GM18951 (cell line): ENCODE data around the gene RNF135.
"Not testable (repeated sequence)": the region's sequence is repeated elsewhere in the genome, so short reads cannot be mapped to it uniquely, and the experiment has no call there.

ENCODE experiments used
- POLR2A ChIP-seq: IDR thresholded peaks from 4 replicates; pipeline ENCODE4 v1.6.1; 2011; ENCODE audit warnings: mild to moderate bottlenecking; ENCODE audit not compliant: insufficient read length, insufficient read depth; ENCODE audit errors: extremely low read depth
- in situ Hi-C: fragments of 300-500 bp; cut with MboI; formaldehyde crosslinking; loops from one replicate; pipeline ENCODE4 v1.12.0; 2022; ENCODE audit warnings: low sequenced_read_pairs, mixed read lengths, inconsistent platforms; ENCODE audit not compliant: unreplicated experiment

Gene RNF135

DNA sequence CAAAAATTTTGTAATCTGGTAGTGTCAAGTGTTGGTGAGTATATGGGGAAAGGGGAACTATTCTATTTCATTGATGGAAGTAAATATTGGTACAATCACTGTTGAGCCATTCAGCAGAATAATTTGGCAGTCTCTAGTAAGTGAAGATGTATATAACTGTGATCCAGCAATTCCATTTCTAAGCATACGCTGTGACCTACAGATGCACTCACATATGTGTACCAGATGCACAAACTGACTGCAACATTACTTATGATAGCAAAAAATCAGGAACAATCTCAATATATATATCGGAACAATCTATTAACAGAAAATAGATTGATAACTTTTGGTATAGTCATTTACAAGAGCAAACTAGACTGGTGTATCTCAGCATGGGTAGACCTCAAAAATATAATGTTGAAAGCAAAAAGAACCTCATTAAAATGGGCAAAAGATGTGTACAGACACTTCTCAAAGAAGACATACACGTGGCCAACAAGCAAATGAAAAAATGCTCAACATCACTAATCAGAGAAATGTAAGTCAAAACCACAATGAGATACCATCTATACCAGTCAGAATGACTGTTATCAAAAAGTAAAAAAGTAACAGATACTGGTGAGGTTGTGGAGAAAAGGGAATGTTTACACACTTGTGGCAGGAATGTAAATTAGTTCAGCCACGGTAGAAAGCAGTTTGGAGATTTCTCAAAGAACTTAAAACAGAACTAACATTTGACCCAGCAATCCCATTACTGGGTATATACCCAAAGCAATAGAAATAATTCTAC lies 28.3 kb upstream of the RNF135 start:
- in situ Hi-C loops: no loop called here
- TF ChIP-seq POLR2A: no peak

DNA sequence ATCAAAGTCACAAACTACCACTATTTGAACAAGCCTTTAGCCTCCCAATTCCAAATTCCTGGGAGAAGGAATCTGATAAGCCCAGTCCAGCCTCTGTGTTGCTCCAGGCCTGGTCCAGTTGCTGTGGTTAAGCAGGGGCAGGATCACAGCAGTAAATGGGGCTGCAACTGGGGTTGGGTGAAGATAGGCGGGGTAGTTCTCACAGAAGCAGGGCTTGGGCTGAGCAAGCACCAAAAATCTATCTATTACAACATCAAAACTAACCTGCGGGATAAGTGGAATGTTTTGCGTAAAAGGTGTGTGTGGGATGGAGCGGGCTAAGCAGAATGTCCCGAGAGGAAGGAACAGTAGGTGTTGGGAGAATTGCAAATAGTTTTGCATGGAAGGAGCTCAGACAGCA lies 23.0 kb upstream of the RNF135 start:
- no peak for TF ChIP-seq POLR2A
- in situ Hi-C loops: no loop called here

DNA sequence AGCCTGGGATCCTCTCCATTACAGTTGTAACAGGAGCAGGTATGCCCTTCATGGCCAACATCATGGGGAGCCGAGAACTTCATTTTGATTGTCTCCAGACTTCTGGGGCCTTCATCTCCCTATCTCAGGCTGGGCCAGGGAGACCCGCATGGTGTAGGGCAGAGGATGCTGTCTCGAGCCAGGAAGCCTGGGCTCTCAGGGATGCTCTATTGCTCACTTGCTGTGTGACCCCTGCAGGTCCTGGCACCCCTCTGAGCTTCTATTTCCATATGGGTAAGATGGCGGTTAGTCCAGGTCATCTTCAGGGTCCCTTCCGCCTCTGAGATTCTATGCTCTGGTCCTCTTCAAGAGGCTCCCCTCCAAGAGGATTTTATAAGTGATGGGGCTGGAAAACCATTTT lies 20.6 kb upstream of the RNF135 start:
- in situ Hi-C loops: no loop called here
- TF ChIP-seq POLR2A: no peak

DNA sequence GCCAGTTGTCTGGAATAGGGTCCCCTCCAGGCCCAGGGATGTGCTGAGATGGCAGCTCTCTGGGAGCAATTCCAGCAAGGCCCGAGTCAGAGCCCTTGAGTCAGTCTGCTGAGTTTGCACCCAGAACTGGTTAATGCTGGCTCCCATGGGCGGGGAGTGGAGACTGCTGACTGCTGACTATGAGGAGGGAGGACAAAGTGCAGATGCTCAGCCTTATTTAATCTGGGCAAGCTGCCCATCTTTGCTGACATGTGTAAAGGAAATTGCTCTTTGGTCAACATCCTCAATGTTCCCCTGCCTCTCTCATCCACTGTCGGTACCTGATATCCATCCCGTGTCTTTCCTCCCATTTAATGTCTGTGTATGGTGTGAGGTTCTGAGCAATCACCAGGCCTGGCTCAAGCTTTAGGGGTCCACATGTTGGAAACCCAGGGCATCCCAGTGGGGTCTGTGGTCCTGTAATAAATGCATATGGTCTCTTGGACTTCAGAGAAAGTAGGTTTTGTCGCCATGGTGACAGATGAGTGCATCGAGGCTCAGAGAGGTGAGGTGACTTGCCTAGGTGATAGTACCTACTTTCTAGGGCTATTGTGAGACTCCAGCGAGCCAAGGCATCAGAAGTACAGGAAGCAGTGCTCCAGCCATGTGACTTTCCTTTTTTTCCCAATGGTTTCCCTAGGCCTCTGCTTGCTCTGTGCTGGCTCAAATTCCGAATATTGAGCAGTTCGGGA lies 20.0 kb upstream of the RNF135 start:
- no peak for TF ChIP-seq POLR2A
- in situ Hi-C loops: no loop called here

DNA sequence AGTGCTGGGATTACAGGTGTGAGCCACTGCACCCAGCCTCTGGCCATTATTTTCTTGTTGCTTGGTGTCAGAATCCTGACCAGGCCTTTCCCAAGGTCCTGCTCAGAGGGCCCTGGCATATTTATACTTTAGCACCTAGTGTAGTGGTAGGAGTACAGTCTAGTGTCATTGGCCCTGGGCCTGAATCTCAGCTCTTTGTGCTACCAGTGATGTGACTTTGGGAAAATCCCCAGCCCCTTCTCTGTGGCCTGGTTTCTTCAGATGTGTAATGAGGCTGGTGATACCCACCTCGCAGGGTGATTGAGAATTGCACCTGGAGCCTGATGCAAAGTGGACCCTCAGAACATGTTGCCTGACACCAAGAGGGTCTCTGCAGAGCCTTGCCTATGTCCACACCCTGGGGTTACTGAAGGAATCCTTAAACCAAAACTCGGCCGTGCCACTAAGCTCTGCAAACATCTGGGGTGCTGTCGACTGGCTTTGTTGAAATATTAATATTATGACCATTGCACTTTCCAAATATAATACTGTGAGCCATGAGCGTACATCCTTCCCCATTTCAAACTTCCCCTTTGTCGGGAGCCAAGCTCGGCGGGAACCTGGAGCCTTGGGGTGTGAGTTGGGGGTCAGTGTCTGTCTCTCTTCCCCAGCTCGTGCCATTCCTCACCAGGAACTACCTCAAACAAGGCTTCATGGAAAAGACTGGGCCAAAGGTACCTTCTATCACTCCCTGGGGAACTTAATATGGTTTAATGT lies 18.0 kb upstream of the RNF135 start:
- no peak for TF ChIP-seq POLR2A
- in situ Hi-C loops: no loop called here

DNA sequence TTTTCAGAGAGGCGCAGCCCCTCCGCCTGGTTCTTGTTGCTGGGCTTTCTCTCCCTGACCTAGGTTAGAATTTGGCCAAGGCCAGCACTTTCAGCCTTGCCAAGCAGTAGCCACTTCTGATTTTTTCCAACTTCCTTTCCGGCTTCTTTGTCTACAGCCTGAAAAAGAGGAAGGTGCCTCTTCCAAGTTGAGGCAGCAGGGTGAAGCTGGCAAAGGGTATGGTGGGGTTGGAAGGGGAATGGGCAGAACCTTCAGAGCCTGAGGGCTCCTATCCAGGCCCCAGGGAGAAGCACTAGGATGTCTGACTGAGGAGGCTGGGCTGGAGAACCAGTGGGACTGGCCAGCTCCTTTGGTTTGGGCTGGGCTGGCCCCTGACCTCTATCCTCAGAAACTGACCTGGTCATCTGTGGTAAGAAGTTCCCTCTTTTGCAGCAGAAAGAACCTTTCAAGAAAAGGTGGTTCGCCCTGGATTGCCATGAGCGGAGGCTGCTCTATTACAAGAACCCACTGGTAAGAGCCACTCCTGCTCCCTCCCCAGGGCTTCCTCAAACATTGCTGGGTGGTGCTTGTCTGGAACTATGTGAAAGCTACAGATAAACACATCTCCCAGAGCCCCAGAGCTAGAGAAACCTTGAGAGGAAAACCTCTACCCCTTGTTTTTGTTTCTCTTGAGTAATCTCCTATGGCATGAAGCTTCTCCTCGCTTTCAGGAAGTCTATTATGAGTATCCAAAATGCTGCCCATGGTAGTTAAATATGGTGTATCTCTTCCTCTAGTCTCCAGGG lies 16.6 kb upstream of the RNF135 start:
- in situ Hi-C loops: no loop called here

DNA sequence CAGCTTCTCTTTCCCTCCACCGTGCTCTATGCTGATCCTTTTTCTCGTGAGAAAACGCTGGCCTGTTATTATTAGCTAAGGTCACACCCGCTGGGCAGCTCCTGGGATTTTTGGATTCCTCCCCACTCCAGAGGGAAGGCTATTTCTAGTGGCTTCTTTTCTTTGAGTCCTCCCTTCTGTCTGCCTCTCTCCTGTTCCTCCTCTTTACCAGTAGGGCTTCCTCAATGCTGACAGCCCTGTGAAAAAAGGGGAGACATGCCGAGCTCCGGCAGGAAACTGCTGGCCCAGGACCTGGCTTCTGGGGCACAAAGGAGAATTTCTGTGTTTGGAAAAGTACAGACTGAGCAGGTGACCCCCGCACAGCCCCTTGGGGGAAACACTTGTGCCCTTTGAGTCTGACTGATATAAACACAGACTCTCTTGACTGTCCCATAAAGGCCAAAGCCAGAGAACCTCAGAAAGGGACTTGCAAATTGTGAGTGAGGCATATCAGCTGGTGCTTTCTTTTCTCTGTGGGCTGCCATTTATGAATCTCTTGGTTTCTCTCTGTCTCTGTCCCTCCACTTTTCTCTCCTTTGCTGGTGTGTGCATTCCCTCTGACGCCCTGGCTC lies 14.0 kb upstream of the RNF135 start:
- no peak for TF ChIP-seq POLR2A
- in situ Hi-C loops: no loop called here

More for the DNA sequence above, 16.6 kb upstream of the RNF135 start:
- no peak for TF ChIP-seq POLR2A

DNA sequence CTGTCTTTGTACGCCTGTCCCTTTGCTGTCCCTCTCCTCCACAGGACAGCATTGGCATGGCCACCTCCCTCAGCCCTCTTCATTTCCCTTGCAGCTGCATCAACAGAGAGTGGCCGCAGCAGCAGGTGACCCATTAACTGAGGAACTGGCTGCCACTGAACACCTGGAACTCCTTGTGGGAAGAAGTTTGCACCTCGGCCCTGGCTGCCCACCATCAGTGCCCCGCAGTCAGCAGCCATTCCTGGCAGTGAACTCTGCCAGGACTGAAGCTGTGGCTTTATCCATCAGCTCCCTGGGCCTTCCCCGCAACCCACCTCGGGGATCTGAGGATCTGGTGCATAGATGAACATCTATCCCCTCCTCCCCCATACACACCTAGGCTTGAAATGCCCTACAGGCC lies 13.1 kb upstream of the RNF135 start:
- in situ Hi-C loops: no loop called here
- TF ChIP-seq POLR2A: no peak

DNA sequence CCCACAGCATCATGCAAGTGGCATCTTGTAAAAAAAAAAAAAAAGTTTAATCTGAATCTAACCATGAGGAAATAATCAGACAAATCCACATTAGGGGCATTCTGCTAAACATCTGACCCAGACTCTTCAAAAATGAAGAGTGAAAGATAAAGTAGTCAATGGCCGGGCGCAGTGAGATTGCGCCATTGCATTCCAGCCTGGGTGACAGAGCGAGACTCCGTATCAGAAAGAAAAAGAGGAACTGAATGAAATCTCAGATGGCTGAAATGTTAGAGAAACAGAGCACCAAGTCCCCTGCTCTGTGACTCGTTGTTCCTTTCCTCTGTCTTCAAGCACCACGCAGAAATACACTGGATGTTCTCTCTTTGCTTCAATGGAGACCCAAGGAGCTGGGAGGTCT lies 12.7 kb upstream of the RNF135 start:
- no peak for TF ChIP-seq POLR2A
- in situ Hi-C loops: no loop called here

DNA sequence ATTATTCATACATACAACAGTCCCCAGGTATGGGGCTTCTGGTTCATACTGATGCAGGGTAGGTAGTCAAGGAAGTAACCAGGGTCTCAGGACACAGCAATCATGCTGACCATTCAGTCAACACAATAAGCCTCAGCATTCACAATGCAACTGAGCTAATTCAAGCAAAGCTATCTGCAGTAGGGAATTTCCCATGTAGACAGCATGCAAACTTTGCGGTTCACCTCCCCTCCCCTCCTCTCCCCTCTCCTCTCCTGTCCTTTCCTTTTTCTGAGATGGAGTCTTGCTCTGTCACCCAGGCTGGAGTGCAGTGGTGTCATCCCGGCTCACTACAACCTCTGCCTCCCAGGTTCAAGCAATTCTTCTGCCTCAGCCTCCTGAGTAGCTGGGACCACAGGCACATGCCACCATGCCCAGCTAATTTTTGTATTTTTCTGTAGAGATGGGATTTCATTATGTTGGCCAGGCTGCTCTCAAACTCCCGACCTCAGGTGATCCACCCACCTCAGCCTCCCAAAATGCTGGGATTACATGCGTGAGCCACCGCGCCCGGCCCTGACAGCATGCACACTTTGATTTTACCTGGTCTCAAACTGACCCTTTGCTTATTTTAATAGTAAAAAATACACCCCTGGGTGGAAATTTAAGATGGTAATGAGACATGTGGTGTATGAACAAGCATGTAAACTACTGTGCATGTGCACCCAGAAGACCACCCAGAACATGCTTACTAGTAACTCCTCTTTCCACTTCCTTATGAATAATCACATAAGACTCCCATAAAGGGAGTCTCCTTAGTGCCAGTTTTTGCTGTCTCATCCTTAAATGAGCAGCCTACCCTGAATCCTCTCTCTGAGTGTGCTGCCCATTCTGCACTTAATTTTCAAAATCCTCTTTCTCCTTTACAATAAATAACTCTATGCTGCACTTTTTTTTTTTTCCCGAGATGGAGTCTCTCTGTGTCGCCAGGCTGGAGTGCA lies 9.3 kb upstream of the RNF135 start:
- in situ Hi-C loops: no loop called here
- no peak for TF ChIP-seq POLR2A

DNA sequence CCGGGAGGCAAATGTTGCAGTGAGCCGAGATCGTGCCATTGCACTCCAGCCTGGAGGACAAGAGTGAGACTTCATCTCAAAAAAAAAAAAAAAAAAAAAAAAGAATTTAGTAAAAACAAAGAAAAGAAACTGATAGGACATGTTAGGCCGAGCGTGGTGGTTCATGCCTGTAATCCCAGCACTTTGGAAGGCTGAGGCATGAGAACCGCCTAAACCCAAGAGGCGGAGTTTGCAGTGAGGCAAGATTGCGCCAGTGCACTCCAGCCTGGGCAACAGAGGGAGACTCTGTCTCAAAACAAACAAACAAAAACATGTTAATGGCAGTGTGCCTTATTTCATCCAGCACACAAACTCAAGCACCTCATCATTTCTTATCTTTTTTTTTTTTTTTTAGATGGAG lies 6.5 kb upstream of the RNF135 start:
- in situ Hi-C loops: not testable (repeated sequence)

DNA sequence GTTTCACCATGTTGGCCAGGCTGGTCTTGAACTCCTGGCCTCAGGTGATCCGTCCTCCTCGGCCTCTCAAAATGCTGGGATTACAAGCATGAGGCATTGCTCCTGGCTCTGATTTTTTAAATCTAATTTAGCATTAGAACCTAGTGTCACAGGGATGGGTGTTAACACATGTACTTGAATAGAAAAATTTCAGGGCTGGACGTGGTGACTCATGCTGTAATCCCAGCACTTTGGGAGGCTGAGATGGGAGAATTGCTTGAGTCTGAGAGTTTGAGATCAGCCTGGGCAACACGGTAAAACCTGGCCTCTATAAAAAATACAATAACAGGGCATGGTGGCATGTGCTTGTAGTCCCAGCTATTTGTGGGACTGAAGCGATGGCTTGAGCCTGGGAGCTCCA lies 6.0 kb upstream of the RNF135 start:
- in situ Hi-C loops: no loop called here
- TF ChIP-seq POLR2A: no peak

DNA sequence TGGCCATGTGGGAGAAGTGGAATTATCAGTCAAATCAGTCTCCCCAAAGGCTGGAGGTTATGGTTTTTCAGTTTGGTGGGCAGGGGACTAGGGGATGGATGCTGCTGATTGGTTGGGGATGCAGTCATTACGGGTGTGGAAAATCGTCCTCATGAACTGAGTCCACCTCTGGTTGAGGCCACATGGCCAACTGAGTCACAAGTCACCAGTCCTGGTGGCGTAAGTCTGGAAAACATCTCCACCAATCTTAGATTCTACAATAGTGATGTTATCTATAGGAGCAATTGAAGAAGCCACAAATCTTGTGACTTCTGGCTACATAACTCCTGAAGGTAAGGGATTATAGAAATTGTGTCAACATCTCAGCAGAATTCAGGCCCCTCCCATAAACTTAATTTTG lies 5.2 kb upstream of the RNF135 start:
- no peak for TF ChIP-seq POLR2A
- in situ Hi-C loops: no loop called here

DNA sequence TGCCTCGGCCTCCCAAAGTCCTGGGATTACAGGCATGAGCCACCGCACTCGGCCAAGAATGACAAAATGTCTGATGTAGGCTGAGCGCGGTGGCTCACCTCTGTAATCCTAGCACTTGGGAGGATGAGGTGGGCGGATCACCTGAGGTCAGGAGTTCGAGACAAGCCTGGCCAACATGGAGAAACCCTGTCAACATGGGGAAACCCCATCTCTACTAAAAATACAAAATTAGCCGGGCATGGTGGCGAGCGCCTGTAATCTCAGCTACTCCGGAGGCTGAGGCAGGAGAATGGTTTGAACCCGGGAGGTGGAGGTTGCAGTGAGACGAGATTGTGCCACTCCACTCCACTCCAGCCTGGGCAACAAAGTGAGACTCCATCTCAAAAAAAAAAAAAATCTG lies 2.9 kb upstream of the RNF135 start:
- in situ Hi-C loops: not testable (repeated sequence)
